AG10803 (cell line): ENCODE results near the gene P2RY2.
A peak's percentile ranks its signal among the peaks of the same experiment; 100 is the strongest.

Source experiments
- DNase-seq: peaks from one replicate; pipeline ENCODE4 v3.0.0; 2010; ENCODE audit warnings: low read depth
- H3K4me3 ChIP-seq: 2 replicates; pipeline ENCODE4 v1.5.1; 2011; ENCODE audit warnings: mild to moderate bottlenecking, low read length, control low read depth
- CTCF ChIP-seq: conservative IDR thresholded peaks from 2 replicates; pipeline ENCODE4 v1.5.1; 2011; ENCODE audit warnings: mild to moderate bottlenecking, low read length, control low read depth, inconsistent platforms

Gene P2RY2

GRCh38 chr11:73217131-73217809 lies 811 bp upstream of the P2RY2 start:
- H3K4me3 ChIP-seq, result no peak overlapping the region
- DNase-seq, result no peak
- no peak for TF ChIP-seq CTCF

- TF ChIP-seq CTCF, result no peak
- no peak for DNase-seq
- peak overlapping the region; percentile 42 for H3K4me3 ChIP-seq
Observed at GRCh38 chr11:73217810-73218105, 323 bp upstream of the P2RY2 start.

GRCh38 chr11:73218830-73219215 lies 742 bp downstream of the P2RY2 start:
- TF ChIP-seq CTCF, result no peak
- DNase-seq, result no peak
- H3K4me3 ChIP-seq, result peak overlapping the region; percentile 42

- no peak for TF ChIP-seq CTCF
- no peak for DNase-seq
- H3K4me3 ChIP-seq, result no peak overlapping the region
Observed at GRCh38 chr11:73219396-73220285, 1.6 kb downstream of the P2RY2 start.

- no peak for TF ChIP-seq CTCF
- no peak for DNase-seq
- no peak overlapping the region for H3K4me3 ChIP-seq
Observed at GRCh38 chr11:73221451-73221850, 3.4 kb downstream of the P2RY2 start.

- no peak overlapping the region for H3K4me3 ChIP-seq
- DNase-seq, result no peak
- no peak for TF ChIP-seq CTCF
Observed at GRCh38 chr11:73221996-73222395, 3.9 kb downstream of the P2RY2 start.
